Loucy (cell line): ENCODE measurements around the gene TNNT3.
A peak's percentile ranks its signal among the peaks of the same experiment; 100 is the strongest.

Experiments used
- H2AFZ ChIP-seq: fragments of 200-600 bp; sonication (generic); 2 replicates; pipeline ENCODE4 v1.6.0; 2016; ENCODE audit warnings: antibody characterized with exemption, mild to moderate bottlenecking, low read length, moderate library complexity
- H3F3A ChIP-seq: fragments of 200-600 bp; 2 replicates; pipeline ENCODE4 v1.6.0; 2016; ENCODE audit warnings: antibody characterized with exemption, low read depth, mild to moderate bottlenecking
- H3K27me3 ChIP-seq: fragments of 200-600 bp; sonication (generic); 2 replicates; pipeline ENCODE4 v1.6.1; 2014; ENCODE audit warnings: low read length, mild to moderate bottlenecking; ENCODE audit not compliant: insufficient read depth, poor library complexity, severe bottlenecking
- H3K36me3 ChIP-seq: fragments of 200-600 bp; sonication (generic); 2 replicates; pipeline ENCODE4 v1.6.1; 2016; ENCODE audit warnings: low read length; ENCODE audit not compliant: insufficient read depth
- H3K4me1 ChIP-seq: fragments of 200-600 bp; sonication (generic); 2 replicates; pipeline ENCODE4 v1.5.1; 2014; ENCODE audit warnings: low read length, mild to moderate bottlenecking; ENCODE audit not compliant: insufficient read depth, poor library complexity, severe bottlenecking
- H3K4me2 ChIP-seq: fragments of 200-600 bp; sonication (generic); 2 replicates; pipeline ENCODE4 v1.6.0; 2014; ENCODE audit warnings: antibody characterized with exemption, low read length, low read depth, mild to moderate bottlenecking; ENCODE audit not compliant: poor library complexity, severe bottlenecking
- H3K4me3 ChIP-seq: fragments of 200-600 bp; sonication (generic); 2 replicates; pipeline ENCODE4 v1.5.1; 2014; ENCODE audit warnings: low read length, mild to moderate bottlenecking, mixed read lengths; ENCODE audit not compliant: poor library complexity, severe bottlenecking
- H3K79me2 ChIP-seq: fragments of 200-600 bp; sonication (generic); 2 replicates; pipeline ENCODE4 v1.6.1; 2014; ENCODE audit warnings: low read length; ENCODE audit not compliant: insufficient read depth
- H3K9ac ChIP-seq: fragments of 200-600 bp; sonication (generic); 2 replicates; pipeline ENCODE4 v1.6.0; 2014; ENCODE audit warnings: mild to moderate bottlenecking, low read depth, low read length, moderate library complexity; ENCODE audit not compliant: poor library complexity, severe bottlenecking
- H3K9me2 ChIP-seq: fragments of 200-600 bp; sonication (generic); replicated peaks from 2 replicates; pipeline ENCODE4 v1.6.1; 2016; ENCODE audit warnings: low read depth, low read length, mixed read lengths
- H3K9me3 ChIP-seq: fragments of 200-600 bp; sonication (generic); 2 replicates; pipeline ENCODE4 v1.6.1; 2014; ENCODE audit warnings: mild to moderate bottlenecking, antibody characterized with exemption, low read length, low read depth; ENCODE audit not compliant: insufficient read depth
- H4K20me1 ChIP-seq: fragments of 200-600 bp; sonication (generic); 2 replicates; pipeline ENCODE4 v1.6.0; 2014; ENCODE audit warnings: antibody characterized with exemption, low read length, mild to moderate bottlenecking; ENCODE audit not compliant: insufficient read depth, poor library complexity, severe bottlenecking
- CTCF ChIP-seq: fragments of 200-600 bp; sonication (generic); conservative IDR thresholded peaks from 2 replicates; pipeline ENCODE4 v1.5.1; 2014; ENCODE audit warnings: mild to moderate bottlenecking, antibody characterized with exemption, low read length
- EZH2phosphoT487 ChIP-seq: fragments of 200-600 bp; IDR thresholded peaks from 2 replicates; pipeline ENCODE4 v1.6.1; 2018; ENCODE audit warnings: antibody characterized with exemption, mild to moderate bottlenecking, moderate library complexity, borderline replicate concordance

Gene TNNT3

DNA sequence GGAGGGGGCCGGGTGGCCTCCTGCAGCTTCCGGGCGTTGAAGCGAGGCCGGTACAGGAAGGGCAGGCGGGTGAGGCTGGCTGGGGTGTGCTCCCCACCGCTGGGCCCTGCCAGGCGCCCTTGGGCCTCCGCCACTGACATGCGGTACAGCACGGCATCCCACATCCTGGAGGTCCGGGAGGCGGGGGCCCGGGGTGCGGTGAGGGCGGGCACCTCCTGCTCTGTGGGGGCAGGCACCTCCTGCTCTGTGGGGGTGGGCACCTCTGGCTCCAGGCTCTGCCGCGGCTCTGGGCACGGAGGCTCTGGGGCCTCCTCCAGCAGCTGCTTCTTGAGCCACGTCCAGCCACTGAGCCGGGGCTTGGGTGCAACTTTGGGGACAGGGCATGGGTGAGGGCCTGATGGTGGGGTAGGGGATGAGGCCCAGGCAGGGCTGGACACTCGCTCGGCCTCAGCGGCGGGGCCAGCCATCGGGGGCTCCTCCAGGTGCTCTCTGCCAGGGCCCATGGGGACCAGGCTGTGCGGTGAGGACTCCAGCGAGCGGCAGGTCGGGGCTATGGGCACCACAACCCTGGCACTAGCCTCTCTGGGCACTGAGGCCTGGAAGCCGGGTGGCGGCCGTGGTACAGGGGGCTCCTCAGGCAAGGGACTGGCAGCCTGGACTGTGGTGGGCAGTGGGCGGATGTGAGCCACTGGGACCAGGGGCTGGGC lies 30.1 kb upstream of the TNNT3 start:
- Histone ChIP-seq H3K9me2 (no peaks in the 10 kb centered on the region), H3K9ac (peak overlapping the region; percentile 100), H3K79me2 (peaks cover 54% of the 10 kb centered on the region), H3K4me1 (peaks cover 17% of the 10 kb centered on the region), H3K9me3 (no peaks in the 10 kb centered on the region), H3K27me3 (peaks cover 7% of the 10 kb centered on the region), H2AFZ (no peak overlapping the region), H3F3A (no peaks in the 10 kb centered on the region), H3K4me2 (peak overlapping the region; percentile 96), H3K36me3 (peaks cover 24% of the 10 kb centered on the region), H4K20me1 (peaks cover 8% of the 10 kb centered on the region), H3K4me3 (peak overlapping the region; percentile 97)
- TF ChIP-seq EZH2phosphoT487 = no peak
- no peak for TF ChIP-seq CTCF

DNA sequence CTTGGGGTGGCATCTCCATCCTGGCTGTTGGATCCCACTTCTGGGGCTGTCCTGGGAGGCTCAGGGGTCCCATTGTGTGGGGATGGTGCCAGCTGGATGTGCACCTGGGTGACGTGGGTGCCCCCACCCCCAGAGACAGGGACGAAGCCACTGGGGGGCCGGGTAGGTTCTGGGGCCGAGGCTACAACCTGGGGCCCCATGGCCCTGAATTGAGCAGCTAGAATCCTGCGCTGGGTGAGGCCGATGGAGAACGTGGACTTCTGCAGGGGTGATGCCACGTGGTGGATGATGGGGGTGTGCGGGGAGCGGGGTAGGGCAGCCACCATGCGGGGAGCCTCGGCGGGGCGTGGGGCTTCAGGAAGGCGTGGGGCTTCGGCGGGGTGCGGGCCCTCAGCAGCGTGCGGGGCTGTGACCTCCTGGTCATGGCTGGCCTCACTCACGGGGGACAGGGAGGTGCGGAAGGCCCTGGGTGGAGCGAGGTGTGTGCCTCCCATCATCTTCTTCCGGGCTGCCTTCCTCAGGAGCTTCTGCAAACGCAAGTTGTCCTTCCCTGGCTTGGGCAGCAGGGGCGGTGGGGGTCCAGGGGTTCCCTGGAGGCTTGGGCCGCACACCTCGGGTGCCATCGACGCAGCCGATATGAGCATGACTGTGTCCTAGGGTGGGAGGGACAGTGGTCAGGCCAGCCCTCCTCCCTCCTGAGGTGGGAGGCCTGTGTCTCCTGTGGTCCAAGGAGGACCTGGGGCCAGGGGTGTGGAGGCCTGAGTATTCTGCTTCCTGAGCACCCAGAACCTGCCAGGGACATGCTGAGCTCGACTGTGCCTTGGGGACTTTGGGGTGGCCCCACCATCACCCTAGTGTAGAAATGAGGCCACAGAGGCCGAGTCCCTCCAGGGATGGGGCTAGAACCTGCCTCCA lies 29.3 kb upstream of the TNNT3 start:
- Histone ChIP-seq H3K79me2 (peaks cover 54% of the 10 kb centered on the region), H3F3A (no peaks in the 10 kb centered on the region), H3K36me3 (peaks cover 16% of the 10 kb centered on the region), H3K4me3 (peak overlapping the region; percentile 97), H4K20me1 (peaks cover 8% of the 10 kb centered on the region), H3K9ac (peak overlapping the region; percentile 100), H3K4me1 (peaks cover 17% of the 10 kb centered on the region), H3K27me3 (peaks cover 7% of the 10 kb centered on the region), H2AFZ (no peak overlapping the region), H3K9me2 (no peaks in the 10 kb centered on the region), H3K9me3 (no peaks in the 10 kb centered on the region), H3K4me2 (peak overlapping the region; percentile 71)
- TF ChIP-seq EZH2phosphoT487 (no peak), CTCF (0 out of 2 replicates have a peak, but pooled peaks have one; percentile 22)

GRCh38 chr11:1890856-1891830 lies 28.4 kb upstream of the TNNT3 start:
- Histone ChIP-seq H3K9ac (peak overlapping the region; percentile 100), H3K4me2 (peak overlapping the region; percentile 71)

More at GRCh38 chr11:1890856-1891830, 28.4 kb upstream of the TNNT3 start:
- TF ChIP-seq CTCF (no peak), EZH2phosphoT487 (no peak)
- H3K36me3 ChIP-seq = peaks cover 6% of the 10 kb centered on the region
- H3K9me3 ChIP-seq = no peaks in the 10 kb centered on the region
- H3K27me3 ChIP-seq = peaks cover 7% of the 10 kb centered on the region
- no peaks in the 10 kb centered on the region for H3F3A ChIP-seq
- H3K4me1 ChIP-seq = peaks cover 17% of the 10 kb centered on the region
- H3K4me3 ChIP-seq = peak overlapping the region; percentile 97
- H2AFZ ChIP-seq = no peak overlapping the region
- no peaks in the 10 kb centered on the region for H3K9me2 ChIP-seq
- peaks cover 54% of the 10 kb centered on the region for H3K79me2 ChIP-seq
- peaks cover 8% of the 10 kb centered on the region for H4K20me1 ChIP-seq
